ENCODE measurements around the gene GOLGA7B.
"Not testable (repeated sequence)": the region's sequence is repeated elsewhere in the genome, so short reads cannot be mapped to it uniquely, and the experiment has no call there.

GOLGA7B gene

DNA sequence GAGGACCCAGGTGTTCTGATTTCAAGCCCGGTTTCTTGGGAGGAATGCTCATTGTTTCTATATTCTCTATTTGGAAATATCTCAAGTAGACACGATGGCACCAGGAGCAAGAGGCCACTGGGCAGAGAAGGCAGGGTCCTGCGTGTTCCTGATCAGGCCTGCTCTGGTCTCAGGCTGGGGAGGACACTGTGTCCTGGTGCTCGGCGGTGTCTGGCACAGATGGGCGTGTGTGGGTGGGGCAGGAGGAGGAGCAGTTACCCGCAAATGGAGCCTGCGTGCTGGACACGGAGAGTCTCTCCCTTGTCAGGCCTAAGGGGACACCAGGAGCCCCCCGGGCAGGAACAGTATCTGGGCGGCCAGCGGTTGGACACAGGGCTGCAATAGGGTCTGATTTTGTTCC lies 25.9 kb upstream of the GOLGA7B start:
- H3K4me1 Mint-ChIP-seq: no peaks in the 10 kb centered on the region
- H3K27me3 Mint-ChIP-seq: peaks cover 28% of the 10 kb centered on the region
- no peak for ATAC-seq
- no peaks in the 10 kb centered on the region for H3K36me3 Mint-ChIP-seq
- H3K4me3 Mint-ChIP-seq: no peak overlapping the region
- H3K9me3 Mint-ChIP-seq: no peaks in the 10 kb centered on the region
- H3K27ac Mint-ChIP-seq: no peak overlapping the region

- H3K36me3 Mint-ChIP-seq: no peaks in the 10 kb centered on the region
- H3K27ac Mint-ChIP-seq: no peak overlapping the region
- no peak overlapping the region for H3K4me3 Mint-ChIP-seq
- H3K4me1 Mint-ChIP-seq: no peaks in the 10 kb centered on the region
- no peak for ATAC-seq
- peaks cover 22% of the 10 kb centered on the region for H3K27me3 Mint-ChIP-seq
- no peaks in the 10 kb centered on the region for H3K9me3 Mint-ChIP-seq
These were observed 24.5 kb upstream of the GOLGA7B start for GRCh38 chr10:97825020-97825760.

- Mint-ChIP-seq H3K4me3 (no peak overlapping the region), H3K36me3 (no peaks in the 10 kb centered on the region), H3K27ac (no peak overlapping the region), H3K4me1 (no peaks in the 10 kb centered on the region), H3K27me3 (peaks cover 22% of the 10 kb centered on the region), H3K9me3 (no peaks in the 10 kb centered on the region)
- no peak for ATAC-seq
These were observed 22.8 kb upstream of the GOLGA7B start for GRCh38 chr10:97826892-97827291.

- Mint-ChIP-seq H3K27me3 (peaks cover 22% of the 10 kb centered on the region), H3K36me3 (no peaks in the 10 kb centered on the region), H3K4me3 (no peak overlapping the region), H3K4me1 (no peaks in the 10 kb centered on the region), H3K27ac (no peak overlapping the region), H3K9me3 (no peaks in the 10 kb centered on the region)
- no peak for ATAC-seq
These were observed 21.8 kb upstream of the GOLGA7B start for GRCh38 chr10:97827702-97828291.

- H3K9me3 Mint-ChIP-seq: no peaks in the 10 kb centered on the region
- H3K27ac Mint-ChIP-seq: no peak overlapping the region
- no peaks in the 10 kb centered on the region for H3K4me1 Mint-ChIP-seq
- H3K4me3 Mint-ChIP-seq: no peak overlapping the region
- ATAC-seq: no peak
- peaks cover 26% of the 10 kb centered on the region for H3K27me3 Mint-ChIP-seq
- no peaks in the 10 kb centered on the region for H3K36me3 Mint-ChIP-seq
These were observed 20.9 kb upstream of the GOLGA7B start for GRCh38 chr10:97828721-97829120.

GRCh38 chr10:97830064-97830463 lies 19.6 kb upstream of the GOLGA7B start:
- no peak for ATAC-seq

DNA sequence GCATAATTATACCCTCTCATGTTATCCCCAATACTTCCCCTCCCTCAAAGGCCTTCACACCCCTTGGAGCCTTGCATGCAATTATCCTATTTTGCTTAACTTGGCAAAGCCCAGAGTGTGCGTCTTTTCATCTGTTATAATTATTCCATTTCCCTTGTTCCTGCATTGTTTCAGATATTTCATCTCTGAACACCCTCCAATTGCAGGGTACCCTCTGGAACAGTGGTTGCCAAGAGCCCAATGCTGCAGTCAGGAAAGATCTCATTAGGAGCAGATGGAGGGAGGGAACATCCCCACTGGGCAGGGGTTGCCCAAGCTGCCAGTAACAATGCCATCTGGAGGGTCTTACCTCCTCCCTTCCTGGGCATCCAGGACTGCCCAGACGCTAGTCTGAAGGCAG lies 18.4 kb upstream of the GOLGA7B start:
- ATAC-seq: no peak
- peaks cover 30% of the 10 kb centered on the region for H3K27me3 Mint-ChIP-seq
- no peaks in the 10 kb centered on the region for H3K36me3 Mint-ChIP-seq
- H3K9me3 Mint-ChIP-seq: peaks cover 2% of the 10 kb centered on the region
- no peak overlapping the region for H3K27ac Mint-ChIP-seq
- H3K4me1 Mint-ChIP-seq: no peaks in the 10 kb centered on the region
- H3K4me3 Mint-ChIP-seq: no peak overlapping the region

More at GRCh38 chr10:97830064-97830463, 19.6 kb upstream of the GOLGA7B start:
- no peak overlapping the region for H3K4me3 Mint-ChIP-seq
- no peaks in the 10 kb centered on the region for H3K36me3 Mint-ChIP-seq
- peaks cover 35% of the 10 kb centered on the region for H3K27me3 Mint-ChIP-seq
- H3K9me3 Mint-ChIP-seq: no peaks in the 10 kb centered on the region
- H3K4me1 Mint-ChIP-seq: no peaks in the 10 kb centered on the region
- H3K27ac Mint-ChIP-seq: no peak overlapping the region

GRCh38 chr10:97836446-97836845 lies 13.2 kb upstream of the GOLGA7B start:
- Mint-ChIP-seq H3K27ac (no peak overlapping the region), H3K36me3 (no peaks in the 10 kb centered on the region), H3K9me3 (peaks cover 6% of the 10 kb centered on the region), H3K4me3 (no peak overlapping the region), H3K27me3 (peaks cover 44% of the 10 kb centered on the region), H3K4me1 (no peaks in the 10 kb centered on the region)
- no peak for ATAC-seq

DNA sequence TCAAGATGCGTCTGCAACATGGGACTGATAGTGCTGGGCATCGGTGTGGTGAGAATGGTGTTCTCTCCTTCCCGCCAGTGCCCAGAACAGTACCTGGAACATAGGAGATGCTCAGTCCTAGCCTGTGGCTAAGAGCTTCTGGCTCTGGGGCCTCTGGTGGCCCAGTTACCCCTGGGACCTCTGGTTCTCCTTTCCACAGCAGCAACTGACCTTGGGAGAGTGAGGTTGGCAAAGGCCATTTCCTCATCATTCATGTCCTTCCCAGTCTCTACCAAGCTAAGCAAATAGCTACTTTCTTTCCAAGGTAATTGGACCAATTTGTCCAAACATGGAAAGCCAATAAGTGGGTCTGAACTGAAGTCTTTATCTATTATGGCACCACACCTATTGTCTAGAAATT lies 11.6 kb upstream of the GOLGA7B start:
- H3K4me1 Mint-ChIP-seq: no peaks in the 10 kb centered on the region
- peaks cover 41% of the 10 kb centered on the region for H3K27me3 Mint-ChIP-seq
- ATAC-seq: no peak
- peaks cover 6% of the 10 kb centered on the region for H3K9me3 Mint-ChIP-seq
- H3K27ac Mint-ChIP-seq: no peak overlapping the region
- no peaks in the 10 kb centered on the region for H3K36me3 Mint-ChIP-seq
- H3K4me3 Mint-ChIP-seq: no peak overlapping the region

- not testable (repeated sequence) for H3K4me3 Mint-ChIP-seq, H3K9me3 Mint-ChIP-seq, H3K4me1 Mint-ChIP-seq, H3K27ac Mint-ChIP-seq, H3K36me3 Mint-ChIP-seq, ATAC-seq
- peaks cover 15% of the 10 kb centered on the region for H3K27me3 Mint-ChIP-seq
These were observed 8.5 kb upstream of the GOLGA7B start for GRCh38 chr10:97841166-97841565.

DNA sequence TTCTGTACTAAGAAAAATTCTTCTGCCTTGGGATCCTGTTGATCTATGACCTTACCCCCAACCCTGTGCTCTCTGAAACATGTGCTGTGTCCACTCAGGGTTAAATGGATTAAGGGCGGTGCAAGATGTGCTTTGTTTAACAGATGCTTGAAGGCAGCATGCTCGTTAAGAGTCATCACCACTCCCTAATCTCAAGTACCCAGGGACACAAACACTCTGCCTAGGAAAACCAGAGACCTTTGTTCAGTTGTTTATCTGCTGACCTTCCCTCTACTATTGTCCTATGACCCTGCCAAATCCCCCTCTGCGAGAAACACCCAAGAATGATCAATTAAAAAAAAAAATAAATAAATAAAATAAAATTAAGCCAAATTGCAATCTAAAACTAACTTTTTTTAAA lies 7.5 kb upstream of the GOLGA7B start:
- ATAC-seq, H3K27ac Mint-ChIP-seq, H3K36me3 Mint-ChIP-seq, H3K4me3 Mint-ChIP-seq, H3K27me3 Mint-ChIP-seq, H3K4me1 Mint-ChIP-seq, H3K9me3 Mint-ChIP-seq: not testable (repeated sequence)

- Mint-ChIP-seq H3K27ac (no peak overlapping the region), H3K4me1 (no peaks in the 10 kb centered on the region), H3K27me3 (no peaks in the 10 kb centered on the region), H3K4me3 (no peak overlapping the region), H3K36me3 (no peaks in the 10 kb centered on the region), H3K9me3 (no peaks in the 10 kb centered on the region)
- no peak for ATAC-seq
These were observed 6.9 kb upstream of the GOLGA7B start for GRCh38 chr10:97842656-97843280.

GRCh38 chr10:97843281-97843671 lies 6.4 kb upstream of the GOLGA7B start:
- ATAC-seq: no peak
- Mint-ChIP-seq H3K27ac (no peak overlapping the region), H3K9me3 (no peaks in the 10 kb centered on the region)

GRCh38 chr10:97843972-97844371 lies 5.7 kb upstream of the GOLGA7B start:
- H3K9me3 Mint-ChIP-seq, H3K4me3 Mint-ChIP-seq, ATAC-seq, H3K27me3 Mint-ChIP-seq, H3K27ac Mint-ChIP-seq, H3K4me1 Mint-ChIP-seq, H3K36me3 Mint-ChIP-seq: not testable (repeated sequence)

More at GRCh38 chr10:97843281-97843671, 6.4 kb upstream of the GOLGA7B start:
- no peaks in the 10 kb centered on the region for H3K36me3 Mint-ChIP-seq
- no peaks in the 10 kb centered on the region for H3K27me3 Mint-ChIP-seq
- no peaks in the 10 kb centered on the region for H3K4me1 Mint-ChIP-seq
- H3K4me3 Mint-ChIP-seq: no peak overlapping the region

DNA sequence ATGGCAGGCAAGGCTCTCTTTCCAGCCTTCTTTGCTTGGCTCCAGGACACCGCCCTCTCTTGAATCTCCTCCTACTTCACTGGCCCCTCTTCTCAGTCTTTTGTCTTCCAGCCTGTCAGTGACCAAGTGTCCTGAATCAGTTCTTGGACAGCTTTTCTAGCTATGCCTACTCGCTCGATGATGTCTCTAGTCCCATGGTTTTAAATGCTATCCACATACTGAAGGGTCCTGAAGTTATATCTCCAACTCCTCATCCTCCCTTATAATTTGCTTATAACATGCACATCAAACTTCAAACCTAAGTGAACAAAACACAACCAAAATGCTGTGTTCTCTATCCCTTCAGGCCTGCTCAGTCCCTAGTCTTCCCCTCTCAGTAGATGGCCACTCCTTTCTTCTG lies 5.0 kb upstream of the GOLGA7B start:
- no peaks in the 10 kb centered on the region for H3K9me3 Mint-ChIP-seq
- H3K4me1 Mint-ChIP-seq: peaks cover 8% of the 10 kb centered on the region
- no peak overlapping the region for H3K4me3 Mint-ChIP-seq
- H3K36me3 Mint-ChIP-seq: no peaks in the 10 kb centered on the region
- H3K27ac Mint-ChIP-seq: no peak overlapping the region
- H3K27me3 Mint-ChIP-seq: peaks cover 10% of the 10 kb centered on the region
- no peak for ATAC-seq

DNA sequence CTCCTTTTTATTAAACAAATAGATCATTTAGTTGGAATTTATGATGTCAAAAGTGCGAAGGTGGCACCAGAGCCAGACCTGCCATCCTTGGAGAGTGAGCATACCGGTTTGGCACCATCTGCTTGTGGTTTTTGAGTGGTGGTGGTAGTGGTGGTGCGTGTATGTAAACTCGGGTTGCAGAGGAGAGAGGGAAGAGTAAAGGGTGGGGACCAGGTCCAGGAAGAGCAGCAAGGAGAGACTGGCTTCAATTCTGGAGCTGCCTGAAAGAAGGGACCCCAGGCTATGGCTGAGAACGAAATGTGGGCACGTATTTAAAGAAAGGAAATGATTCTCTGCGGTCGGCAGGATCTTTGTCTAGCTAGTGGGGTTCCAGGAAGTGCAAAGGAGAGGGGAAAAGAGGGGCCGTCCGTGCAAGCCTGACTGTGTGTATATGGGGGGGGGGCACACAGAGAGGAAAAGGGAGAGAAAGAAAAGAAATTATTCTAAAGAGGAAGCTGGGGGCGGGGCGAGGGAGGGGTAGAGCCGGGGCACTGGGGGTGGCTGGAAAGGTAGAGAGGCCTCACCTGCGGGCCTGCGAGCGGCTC lies 448 bp upstream of the GOLGA7B start:
- Mint-ChIP-seq H3K27me3 (peaks cover 29% of the 10 kb centered on the region), H3K27ac (peak overlapping the region; percentile 6), H3K4me3 (peak overlapping the region; percentile 77), H3K4me1 (peaks cover 18% of the 10 kb centered on the region), H3K36me3 (no peaks in the 10 kb centered on the region), H3K9me3 (no peaks in the 10 kb centered on the region)
- peak; percentile 57 for ATAC-seq

Measured in stimulated activated memory B cell treated with anti-CD40 and anti-IgM and Interleukin-4, amounts not matched to agents 10 μg/mL and 1 μg/mL and 100 μg/mL, for 72 hours (primary cell).